ENCODE measurements around the gene ELL2.

GRCh38 chr5:96001262-96001661 is 39.6 kb upstream of the ELL2 start:
- TF ChIP-seq ZFP3 (CRISPR knock-in tag; IDR thresholded peaks at IDR 0.05), result no peak
- no peak for TF ChIP-seq RARB (CRISPR knock-in tag; IDR thresholded peaks at IDR 0.05)
- TF ChIP-seq SNAI2 (CRISPR knock-in tag; IDR thresholded peaks at IDR 0.05), result no peak
- TF ChIP-seq, protein P1, sequence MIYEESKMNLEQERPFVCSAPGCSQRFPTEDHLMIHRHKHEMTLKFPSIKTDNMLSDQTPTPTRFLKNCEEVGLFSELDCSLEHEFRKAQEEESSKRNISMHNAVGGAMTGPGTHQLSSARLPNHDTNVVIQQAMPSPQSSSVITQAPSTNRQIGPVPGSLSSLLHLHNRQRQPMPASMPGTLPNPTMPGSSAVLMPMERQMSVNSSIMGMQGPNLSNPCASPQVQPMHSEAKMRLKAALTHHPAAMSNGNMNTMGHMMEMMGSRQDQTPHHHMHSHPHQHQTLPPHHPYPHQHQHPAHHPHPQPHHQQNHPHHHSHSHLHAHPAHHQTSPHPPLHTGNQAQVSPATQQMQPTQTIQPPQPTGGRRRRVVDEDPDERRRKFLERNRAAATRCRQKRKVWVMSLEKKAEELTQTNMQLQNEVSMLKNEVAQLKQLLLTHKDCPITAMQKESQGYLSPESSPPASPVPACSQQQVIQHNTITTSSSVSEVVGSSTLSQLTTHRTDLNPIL (CRISPR knock-in tag; IDR thresholded peaks at IDR 0.05; ENCODE audit: low read depth), result no peak
- TF ChIP-seq BACH2 (CRISPR knock-in tag; IDR thresholded peaks at IDR 0.05; ENCODE audit: borderline replicate concordance), result no peak
- no peak for TF ChIP-seq ARNTL (CRISPR knock-in tag; IDR thresholded peaks at IDR 0.05; ENCODE audit: borderline replicate concordance, low read depth)
- TF ChIP-seq ZFP30 (CRISPR knock-in tag; IDR thresholded peaks at IDR 0.05), result no peak
- TF ChIP-seq PATZ1 (CRISPR knock-in tag; IDR thresholded peaks at IDR 0.05; ENCODE audit: borderline replicate concordance), result no peak
- TF ChIP-seq TOX (CRISPR knock-in tag; IDR thresholded peaks at IDR 0.05; ENCODE audit: borderline replicate concordance), result no peak
- TF ChIP-seq, protein P2, sequence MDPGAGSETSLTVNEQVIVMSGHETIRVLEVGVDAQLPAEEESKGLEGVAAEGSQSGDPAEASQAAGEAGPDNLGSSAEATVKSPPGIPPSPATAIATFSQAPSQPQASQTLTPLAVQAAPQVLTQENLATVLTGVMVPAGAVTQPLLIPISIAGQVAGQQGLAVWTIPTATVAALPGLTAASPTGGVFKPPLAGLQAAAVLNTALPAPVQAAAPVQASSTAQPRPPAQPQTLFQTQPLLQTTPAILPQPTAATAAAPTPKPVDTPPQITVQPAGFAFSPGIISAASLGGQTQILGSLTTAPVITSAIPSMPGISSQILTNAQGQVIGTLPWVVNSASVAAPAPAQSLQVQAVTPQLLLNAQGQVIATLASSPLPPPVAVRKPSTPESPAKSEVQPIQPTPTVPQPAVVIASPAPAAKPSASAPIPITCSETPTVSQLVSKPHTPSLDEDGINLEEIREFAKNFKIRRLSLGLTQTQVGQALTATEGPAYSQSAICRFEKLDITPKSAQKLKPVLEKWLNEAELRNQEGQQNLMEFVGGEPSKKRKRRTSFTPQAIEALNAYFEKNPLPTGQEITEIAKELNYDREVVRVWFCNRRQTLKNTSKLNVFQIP (CRISPR knock-in tag; IDR thresholded peaks at IDR 0.05; ENCODE audit: borderline replicate concordance, low read depth), result no peak
